Gastroesophageal sphincter (tissue), 4 donors: ENCODE data around the gene NRXN2. TPM values are rescaled to one million over a fixed set of nuclear protein-coding genes. Genes with fewer than 3 reads are reported as not detected.

Source experiments
- ATAC-seq: fragments of 150-250 bp; one replicate; pipeline ENCODE4 v1.9.1; 2016; ENCODE audit warnings: mild to moderate bottlenecking, moderate library complexity
- H3K27ac ChIP-seq, 4 donors: fragments of 200-600 bp; sonication (generic) in 3 of 4; 1 replicate in 3 of 4; 2 replicates in 1 of 4; pipeline ENCODE4 v1.5.1; 2016 to 2019
- H3K27me3 ChIP-seq: fragments of 200-600 bp; sonication (generic); one replicate; pipeline ENCODE4 v1.5.1; 2019
- H3K36me3 ChIP-seq, 2 donors: fragments of 200-600 bp; sonication (generic); one replicate each; pipeline ENCODE4 v1.5.1; 2019; ENCODE audit warnings: control low read depth in 1 of 2
- H3K4me1 ChIP-seq, 3 donors: fragments of 200-600 bp; sonication (generic); 1 replicate in 2 of 3; 2 replicates in 1 of 3; pipeline ENCODE4 v1.5.1; 2016 to 2019; ENCODE audit warnings: control low read depth in 2 of 3
- H3K4me3 ChIP-seq, 2 donors: fragments of 200-600 bp; sonication (generic); one replicate each; pipeline ENCODE4 v1.5.1; 2019; ENCODE audit warnings: mild to moderate bottlenecking in 1 of 2, moderate library complexity in 1 of 2
- H3K9me3 ChIP-seq, 3 donors: fragments of 200-600 bp; sonication (generic); one replicate each; pipeline ENCODE4 v1.5.1; 2017 to 2019; ENCODE audit warnings: control low read depth in 2 of 3
- EP300 ChIP-seq: sonication (generic); formaldehyde crosslinking; IDR thresholded peaks from one replicate; pipeline ENCODE4 v1.6.1; 2017; ENCODE audit warnings: antibody characterized with exemption, mild to moderate bottlenecking
- POLR2A ChIP-seq, 2 donors: fragments of 450-650 bp; IDR thresholded peaks; one replicate each; pipeline ENCODE4 v1.6.1; 2017; ENCODE audit warnings: antibody characterized with exemption in 2 of 2, mild to moderate bottlenecking in 2 of 2, moderate library complexity in 1 of 2
- POLR2AphosphoS5 ChIP-seq: sonication (generic); formaldehyde crosslinking; IDR thresholded peaks from one replicate; pipeline ENCODE4 v1.6.1; 2017; ENCODE audit warnings: antibody characterized with exemption
- WGBS, 2 donors: methylation state at CpG; one replicate each; pipeline ENCODE4 v1.1.5; 2018; ENCODE audit warnings: low coverage in 1 of 2; 5-methylcytosine and 5-hydroxymethylcytosine counted together
- total RNA-seq, 4 donors: library from RNA; depleted of rRNA; stranded (reverse); fragments of >200 nt; gene quantifications; one replicate each; pipeline ENCODE4 v1.1.0, GENCODE V29; 2016
- TF ChIP-seq, protein P1 (sequence below), 4 experiments: fragments of 200-600 bp in 2 of 4; fragments of 450-650 bp in 2 of 4; sonication (generic) in 1 of 4; IDR thresholded peaks; one replicate each; pipeline ENCODE4 v1.5.1; 2017 to 2019; ENCODE audit warnings: antibody characterized with exemption in 4 of 4, mild to moderate bottlenecking in 2 of 4, moderate library complexity in 2 of 4

NRXN2 gene
- total RNA-seq, 4 donors from 2014 or later, result 3.4 to 25.4 (median 5.0) TPM

GRCh38 chr11:64566042-64566914, 156.7 kb downstream of the NRXN2 start:
- Histone ChIP-seq H3K27ac (no peak overlapping the region), H3K4me3 (no peak overlapping the region), H3K4me1 (peaks cover 0 to 14% (median 3%) of the 10 kb centered on the region in 3 donors), H3K9me3 (no peaks in the 10 kb centered on the region), H3K27me3 (peaks cover 11% of the 10 kb centered on the region), H3K36me3 (no peaks in the 10 kb centered on the region)
- peak; percentile 82 for ATAC-seq
- WGBS, 2 donors, result 27 to 42% methylated on average over 6 to 8 of the region's 18 CpGs
- no peak for TF ChIP-seq EP300
- TF ChIP-seq, protein P1, sequence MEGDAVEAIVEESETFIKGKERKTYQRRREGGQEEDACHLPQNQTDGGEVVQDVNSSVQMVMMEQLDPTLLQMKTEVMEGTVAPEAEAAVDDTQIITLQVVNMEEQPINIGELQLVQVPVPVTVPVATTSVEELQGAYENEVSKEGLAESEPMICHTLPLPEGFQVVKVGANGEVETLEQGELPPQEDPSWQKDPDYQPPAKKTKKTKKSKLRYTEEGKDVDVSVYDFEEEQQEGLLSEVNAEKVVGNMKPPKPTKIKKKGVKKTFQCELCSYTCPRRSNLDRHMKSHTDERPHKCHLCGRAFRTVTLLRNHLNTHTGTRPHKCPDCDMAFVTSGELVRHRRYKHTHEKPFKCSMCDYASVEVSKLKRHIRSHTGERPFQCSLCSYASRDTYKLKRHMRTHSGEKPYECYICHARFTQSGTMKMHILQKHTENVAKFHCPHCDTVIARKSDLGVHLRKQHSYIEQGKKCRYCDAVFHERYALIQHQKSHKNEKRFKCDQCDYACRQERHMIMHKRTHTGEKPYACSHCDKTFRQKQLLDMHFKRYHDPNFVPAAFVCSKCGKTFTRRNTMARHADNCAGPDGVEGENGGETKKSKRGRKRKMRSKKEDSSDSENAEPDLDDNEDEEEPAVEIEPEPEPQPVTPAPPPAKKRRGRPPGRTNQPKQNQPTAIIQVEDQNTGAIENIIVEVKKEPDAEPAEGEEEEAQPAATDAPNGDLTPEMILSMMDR (IDR thresholded peaks at IDR 0.05), result no peak
- TF ChIP-seq POLR2AphosphoS5, result no peak

DNA sequence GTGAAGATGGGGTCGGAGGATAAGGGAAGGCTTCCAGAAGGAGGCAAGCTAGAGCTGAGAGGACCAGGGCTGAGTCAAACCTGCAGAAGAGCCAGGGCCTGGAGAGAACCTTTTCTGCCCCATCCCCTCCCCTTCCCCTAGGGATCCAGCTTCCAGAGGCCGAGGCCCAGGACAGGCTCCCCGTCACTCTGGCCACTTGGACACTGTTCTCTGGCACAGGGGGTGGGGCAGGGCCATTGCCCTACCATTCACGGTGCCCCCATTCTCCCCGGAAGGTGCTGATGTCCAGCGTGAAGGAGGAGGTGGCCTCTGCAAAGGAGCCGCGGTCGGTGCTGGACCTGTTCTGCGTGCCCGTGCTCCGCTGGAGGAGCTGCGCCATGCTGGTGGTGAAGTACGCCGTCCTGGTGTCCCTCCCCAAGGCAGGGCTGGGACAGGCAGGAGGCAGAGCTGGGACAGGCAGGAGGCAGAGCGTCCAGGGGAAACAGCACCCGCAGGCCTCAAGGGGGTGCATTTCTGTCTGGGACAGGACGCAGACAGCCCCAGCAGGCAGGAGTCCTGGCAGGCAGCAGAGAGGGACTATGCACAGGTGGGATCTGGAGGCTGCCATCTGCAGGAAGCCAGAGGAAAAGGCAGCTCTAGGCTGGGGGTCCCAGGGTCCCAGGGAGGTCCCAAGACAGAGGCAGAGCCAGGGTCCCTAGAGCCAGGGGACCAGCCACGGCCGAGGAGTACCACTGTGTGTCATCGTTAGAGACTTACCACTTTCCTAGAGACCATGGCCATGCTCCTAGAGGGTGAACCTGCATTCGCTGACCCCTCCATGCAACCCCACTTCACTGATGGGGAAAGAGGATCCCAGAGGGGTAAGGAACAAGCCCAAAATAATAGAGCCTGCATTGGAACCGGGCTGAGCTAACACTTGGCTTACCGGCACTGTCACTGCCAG, 157.8 kb downstream of the NRXN2 start:
- WGBS, 2 donors, result 75 to 93% methylated on average over 3 of the region's 24 CpGs
- Histone ChIP-seq H3K4me3 (no peak overlapping the region), H3K4me1 (peaks cover 0 to 14% (median 3%) of the 10 kb centered on the region in 3 donors), H3K27ac (no peak overlapping the region), H3K36me3 (no peaks in the 10 kb centered on the region), H3K9me3 (no peaks in the 10 kb centered on the region), H3K27me3 (peaks cover 10% of the 10 kb centered on the region)
- no peak for ATAC-seq
- TF ChIP-seq POLR2A (IDR thresholded peaks at IDR 0.05) (no peak), POLR2AphosphoS5 (no peak), EP300 (no peak)
- TF ChIP-seq, protein P1 (IDR thresholded peaks at IDR 0.05), result no peak

DNA sequence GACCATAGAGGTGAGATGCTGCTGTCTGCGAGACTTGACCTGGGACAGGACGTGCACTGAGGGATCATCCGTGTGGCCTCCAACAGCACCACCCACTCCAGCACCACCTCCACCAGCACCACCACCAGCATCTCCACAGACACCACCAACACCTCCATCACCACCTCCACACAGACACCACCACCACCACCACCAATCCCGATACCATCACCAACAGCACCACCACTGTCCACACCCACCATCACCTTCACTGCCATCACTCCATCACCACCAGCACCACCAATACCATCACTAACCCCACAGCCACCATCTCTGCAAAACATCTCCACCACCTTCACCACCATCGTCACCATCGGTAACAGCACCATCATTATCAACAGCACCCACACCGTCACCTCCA, 158.6 kb downstream of the NRXN2 start:
- Histone ChIP-seq H3K9me3 (no peaks in the 10 kb centered on the region), H3K4me3 (no peak overlapping the region), H3K4me1 (peaks cover 0 to 14% (median 3%) of the 10 kb centered on the region in 3 donors), H3K27ac (no peak overlapping the region), H3K27me3 (peaks cover 13% of the 10 kb centered on the region), H3K36me3 (no peaks in the 10 kb centered on the region)
- 91 to 100% methylated on average over 4 to 6 of the region's 7 CpGs for WGBS, 2 donors
- TF ChIP-seq, protein P1 (IDR thresholded peaks at IDR 0.05), result no peak
- TF ChIP-seq EP300 (no peak), POLR2A (IDR thresholded peaks at IDR 0.05) (no peak), POLR2AphosphoS5 (no peak)
- ATAC-seq, result no peak

- WGBS, 2 donors, result no CpG with 5 or more reads among the region's 12 CpGs
- peaks cover 13% of the 10 kb centered on the region for H3K27me3 ChIP-seq
- TF ChIP-seq POLR2AphosphoS5 (no peak), EP300 (no peak), POLR2A (IDR thresholded peaks at IDR 0.05) (no peak)
- TF ChIP-seq, protein P1 (IDR thresholded peaks at IDR 0.05), result no peak
- H3K9me3 ChIP-seq, result no peaks in the 10 kb centered on the region
- no peak for ATAC-seq
- no peak overlapping the region for H3K27ac ChIP-seq
- H3K4me1 ChIP-seq, result peaks cover 0 to 14% (median 3%) of the 10 kb centered on the region in 3 donors
- H3K36me3 ChIP-seq, result no peaks in the 10 kb centered on the region
- H3K4me3 ChIP-seq, result no peak overlapping the region
These were observed 159.0 kb downstream of the NRXN2 start for GRCh38 chr11:64563966-64564365.
